ENCODE data around the gene KCNC1.
A peak's percentile ranks its signal among the peaks of the same experiment; 100 is the strongest.

KCNC1 gene

DNA sequence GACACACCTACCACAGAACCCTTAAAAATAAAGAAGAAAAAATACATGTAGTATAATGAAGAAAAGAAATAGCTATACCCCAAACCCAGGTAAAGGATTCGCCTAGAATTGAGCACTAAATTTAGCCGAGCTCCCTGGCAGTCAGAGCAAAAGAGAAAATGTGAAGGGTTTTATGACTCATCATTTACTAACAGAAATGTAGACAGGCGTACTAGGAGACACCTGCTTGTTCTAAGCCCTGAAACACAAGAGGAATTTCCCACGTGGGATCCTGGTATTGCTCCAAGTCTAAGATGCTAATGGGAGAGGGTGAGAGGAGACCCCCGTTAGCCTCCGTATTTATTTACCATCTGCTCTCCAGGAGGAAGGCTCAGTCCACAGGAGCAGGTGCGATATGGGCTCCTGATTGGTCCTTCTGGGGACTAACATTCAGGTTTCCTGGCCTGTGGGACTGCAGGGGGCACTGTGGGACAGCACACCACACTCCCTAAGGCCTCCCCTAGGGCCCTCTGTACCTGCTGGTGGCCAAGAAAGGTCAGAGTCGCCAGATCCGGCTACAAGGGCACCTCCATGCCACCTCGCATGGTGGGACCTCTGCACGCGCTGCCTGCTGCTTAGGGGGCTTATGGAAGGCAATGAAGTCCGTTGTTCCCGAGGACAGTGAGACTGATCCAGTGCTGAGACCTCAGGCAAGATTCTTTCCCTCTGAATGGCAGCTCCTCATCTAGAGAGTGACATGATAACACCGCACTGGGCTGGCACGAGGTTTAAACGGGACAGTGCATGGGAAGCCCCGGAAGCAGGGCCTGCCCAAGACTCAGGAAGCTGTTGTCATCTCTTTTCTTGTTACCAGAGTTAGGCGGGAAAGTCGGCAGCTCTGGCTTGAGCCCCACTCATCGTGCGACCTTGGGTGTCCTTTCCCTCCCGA, 25.8 kb downstream of the KCNC1 start:
- no peaks in the 10 kb centered on the region for H3K4me1 ChIP-seq (ENCODE audit: insufficient read depth, low read length, severe bottlenecking)
- no peaks in the 10 kb centered on the region for H3K9me2 ChIP-seq (ENCODE audit: low read depth, low read length)
- H3K27ac ChIP-seq (ENCODE audit: low read depth, low read length, poor library complexity, severe bottlenecking) = no peak overlapping the region
- H3K4me2 ChIP-seq (ENCODE audit: low read length) = no peak overlapping the region
- H2AFZ ChIP-seq (ENCODE audit: low read length) = no peak overlapping the region
- H3K79me2 ChIP-seq (ENCODE audit: insufficient read depth, low read length) = no peaks in the 10 kb centered on the region
- no peaks in the 10 kb centered on the region for H3K27me3 ChIP-seq (ENCODE audit: insufficient read depth, low read length)
- H3K9ac ChIP-seq (ENCODE audit: low read length) = no peak overlapping the region
- no peaks in the 10 kb centered on the region for H4K20me1 ChIP-seq (ENCODE audit: insufficient read depth, low read length)
- no peak for TF ChIP-seq EZH2 (IDR thresholded peaks at IDR 0.05; ENCODE audit: borderline replicate concordance, low read length)
- TF ChIP-seq, protein P1, sequence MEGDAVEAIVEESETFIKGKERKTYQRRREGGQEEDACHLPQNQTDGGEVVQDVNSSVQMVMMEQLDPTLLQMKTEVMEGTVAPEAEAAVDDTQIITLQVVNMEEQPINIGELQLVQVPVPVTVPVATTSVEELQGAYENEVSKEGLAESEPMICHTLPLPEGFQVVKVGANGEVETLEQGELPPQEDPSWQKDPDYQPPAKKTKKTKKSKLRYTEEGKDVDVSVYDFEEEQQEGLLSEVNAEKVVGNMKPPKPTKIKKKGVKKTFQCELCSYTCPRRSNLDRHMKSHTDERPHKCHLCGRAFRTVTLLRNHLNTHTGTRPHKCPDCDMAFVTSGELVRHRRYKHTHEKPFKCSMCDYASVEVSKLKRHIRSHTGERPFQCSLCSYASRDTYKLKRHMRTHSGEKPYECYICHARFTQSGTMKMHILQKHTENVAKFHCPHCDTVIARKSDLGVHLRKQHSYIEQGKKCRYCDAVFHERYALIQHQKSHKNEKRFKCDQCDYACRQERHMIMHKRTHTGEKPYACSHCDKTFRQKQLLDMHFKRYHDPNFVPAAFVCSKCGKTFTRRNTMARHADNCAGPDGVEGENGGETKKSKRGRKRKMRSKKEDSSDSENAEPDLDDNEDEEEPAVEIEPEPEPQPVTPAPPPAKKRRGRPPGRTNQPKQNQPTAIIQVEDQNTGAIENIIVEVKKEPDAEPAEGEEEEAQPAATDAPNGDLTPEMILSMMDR (IDR thresholded peaks at IDR 0.05; ENCODE audit: low read length) = peak; percentile 62
- H3K9me3 ChIP-seq (ENCODE audit: low read length) = no peaks in the 10 kb centered on the region
- no peak overlapping the region for H3K4me3 ChIP-seq (ENCODE audit: low read depth, low read length, poor library complexity, severe bottlenecking)
- no peaks in the 10 kb centered on the region for H3F3A ChIP-seq (ENCODE audit: insufficient read depth, low read length)
- H3K36me3 ChIP-seq (ENCODE audit: insufficient read depth, low read length) = no peaks in the 10 kb centered on the region

DNA sequence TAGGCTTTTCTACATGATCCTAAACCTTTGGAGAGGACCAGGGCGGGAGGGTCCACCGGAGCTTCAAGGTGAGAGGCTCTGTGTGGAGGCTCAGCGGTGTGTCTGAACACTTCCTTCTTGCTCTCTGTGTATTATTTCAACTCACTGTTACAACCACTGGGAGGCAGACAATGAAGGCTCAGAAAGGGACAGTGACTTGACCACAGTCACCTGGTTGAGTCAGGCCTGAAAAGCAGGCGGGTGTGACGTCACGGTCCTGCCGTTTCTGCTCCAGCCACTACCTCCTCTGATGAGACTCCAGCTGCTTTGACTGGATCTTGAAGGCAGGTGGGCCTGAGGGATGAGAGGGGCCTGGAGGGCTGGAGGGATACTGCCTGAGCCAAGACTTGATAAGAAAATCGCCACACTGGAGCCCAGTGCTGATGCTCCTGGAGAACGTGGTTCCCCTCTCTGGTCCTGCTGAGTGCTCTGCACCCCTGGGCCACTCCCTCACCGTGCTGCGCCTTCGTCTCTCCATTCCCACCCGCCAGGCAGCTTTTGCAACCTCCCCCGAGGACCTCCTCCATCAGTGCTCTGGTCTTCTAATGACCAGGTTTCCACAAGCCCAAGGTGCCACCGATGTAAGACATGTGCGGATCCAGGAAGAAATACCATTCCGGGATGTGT, 27.9 kb downstream of the KCNC1 start:
- Histone ChIP-seq H3K4me2 (ENCODE audit: low read length) (no peak overlapping the region), H2AFZ (ENCODE audit: low read length) (no peak overlapping the region), H3K4me1 (ENCODE audit: insufficient read depth, low read length, severe bottlenecking) (no peaks in the 10 kb centered on the region), H3K36me3 (ENCODE audit: insufficient read depth, low read length) (no peaks in the 10 kb centered on the region), H4K20me1 (ENCODE audit: insufficient read depth, low read length) (no peaks in the 10 kb centered on the region), H3K9me2 (ENCODE audit: low read depth, low read length) (no peaks in the 10 kb centered on the region), H3K4me3 (ENCODE audit: low read depth, low read length, poor library complexity, severe bottlenecking) (no peak overlapping the region), H3K79me2 (ENCODE audit: insufficient read depth, low read length) (no peaks in the 10 kb centered on the region), H3F3A (ENCODE audit: insufficient read depth, low read length) (no peaks in the 10 kb centered on the region), H3K27me3 (ENCODE audit: insufficient read depth, low read length) (no peaks in the 10 kb centered on the region), H3K9me3 (ENCODE audit: low read length) (no peaks in the 10 kb centered on the region), H3K27ac (ENCODE audit: low read depth, low read length, poor library complexity, severe bottlenecking) (no peak overlapping the region), H3K9ac (ENCODE audit: low read length) (no peak overlapping the region)
- TF ChIP-seq EZH2 (IDR thresholded peaks at IDR 0.05; ENCODE audit: borderline replicate concordance, low read length) = no peak
- TF ChIP-seq, protein P1 (IDR thresholded peaks at IDR 0.05; ENCODE audit: low read length) = peak; percentile 28; the same call in 1 of the 2 replicates

DNA sequence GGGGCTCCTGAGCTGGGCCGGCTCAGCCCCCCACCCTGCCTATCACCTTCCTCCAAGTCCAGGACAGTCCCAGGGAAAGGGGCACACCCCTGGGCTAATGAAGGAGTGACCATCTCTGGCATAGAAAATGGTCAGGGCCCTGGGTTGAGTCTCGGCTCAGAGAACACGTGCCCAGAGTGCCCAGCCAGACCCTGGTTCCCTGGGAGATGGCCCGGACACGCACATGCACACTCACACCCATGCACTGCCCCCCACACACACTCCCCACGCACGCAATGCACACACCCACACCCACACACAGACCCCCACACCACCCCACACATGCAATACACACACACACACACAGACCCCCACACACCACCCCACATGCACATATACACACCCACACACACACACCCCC, 28.7 kb downstream of the KCNC1 start:
- Histone ChIP-seq H3K4me2 (ENCODE audit: low read length) (no peak overlapping the region), H3K79me2 (ENCODE audit: insufficient read depth, low read length) (no peaks in the 10 kb centered on the region), H3K9ac (ENCODE audit: low read length) (no peak overlapping the region), H4K20me1 (ENCODE audit: insufficient read depth, low read length) (no peaks in the 10 kb centered on the region), H3K9me3 (ENCODE audit: low read length) (no peaks in the 10 kb centered on the region), H2AFZ (ENCODE audit: low read length) (no peak overlapping the region), H3F3A (ENCODE audit: insufficient read depth, low read length) (no peaks in the 10 kb centered on the region), H3K9me2 (ENCODE audit: low read depth, low read length) (no peaks in the 10 kb centered on the region), H3K27me3 (ENCODE audit: insufficient read depth, low read length) (no peaks in the 10 kb centered on the region), H3K36me3 (ENCODE audit: insufficient read depth, low read length) (no peaks in the 10 kb centered on the region), H3K4me1 (ENCODE audit: insufficient read depth, low read length, severe bottlenecking) (no peaks in the 10 kb centered on the region), H3K27ac (ENCODE audit: low read depth, low read length, poor library complexity, severe bottlenecking) (no peak overlapping the region), H3K4me3 (ENCODE audit: low read depth, low read length, poor library complexity, severe bottlenecking) (no peak overlapping the region)
- TF ChIP-seq EZH2 (IDR thresholded peaks at IDR 0.05; ENCODE audit: borderline replicate concordance, low read length) = no peak
- TF ChIP-seq, protein P1 (IDR thresholded peaks at IDR 0.05; ENCODE audit: low read length) = no peak

Data from OCI-LY1 (cell line).